ENCODE results near the gene DCK.

DNA sequence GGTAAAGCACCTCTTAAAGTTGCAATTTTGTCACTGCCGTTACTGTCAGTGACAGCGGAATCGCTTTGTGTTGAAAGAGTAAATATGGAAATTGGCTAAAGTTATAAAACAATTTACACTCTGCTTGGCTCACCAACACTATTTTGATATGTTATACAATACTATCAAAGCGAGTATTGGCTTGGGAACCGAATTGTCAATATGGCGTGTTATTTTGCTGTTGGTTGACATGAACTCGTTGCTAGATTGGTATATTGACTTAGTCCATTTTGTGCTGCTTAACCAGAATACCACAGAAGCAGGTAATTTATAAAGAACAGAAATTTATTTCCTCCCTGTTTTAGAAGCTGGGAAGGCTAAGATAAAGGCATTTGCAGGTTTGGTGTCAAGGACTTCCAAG lies 58.6 kb downstream of the DCK start:
- no peak for TF ChIP-seq POLR2A (IDR thresholded peaks at IDR 0.05)
- TF ChIP-seq, protein P1, sequence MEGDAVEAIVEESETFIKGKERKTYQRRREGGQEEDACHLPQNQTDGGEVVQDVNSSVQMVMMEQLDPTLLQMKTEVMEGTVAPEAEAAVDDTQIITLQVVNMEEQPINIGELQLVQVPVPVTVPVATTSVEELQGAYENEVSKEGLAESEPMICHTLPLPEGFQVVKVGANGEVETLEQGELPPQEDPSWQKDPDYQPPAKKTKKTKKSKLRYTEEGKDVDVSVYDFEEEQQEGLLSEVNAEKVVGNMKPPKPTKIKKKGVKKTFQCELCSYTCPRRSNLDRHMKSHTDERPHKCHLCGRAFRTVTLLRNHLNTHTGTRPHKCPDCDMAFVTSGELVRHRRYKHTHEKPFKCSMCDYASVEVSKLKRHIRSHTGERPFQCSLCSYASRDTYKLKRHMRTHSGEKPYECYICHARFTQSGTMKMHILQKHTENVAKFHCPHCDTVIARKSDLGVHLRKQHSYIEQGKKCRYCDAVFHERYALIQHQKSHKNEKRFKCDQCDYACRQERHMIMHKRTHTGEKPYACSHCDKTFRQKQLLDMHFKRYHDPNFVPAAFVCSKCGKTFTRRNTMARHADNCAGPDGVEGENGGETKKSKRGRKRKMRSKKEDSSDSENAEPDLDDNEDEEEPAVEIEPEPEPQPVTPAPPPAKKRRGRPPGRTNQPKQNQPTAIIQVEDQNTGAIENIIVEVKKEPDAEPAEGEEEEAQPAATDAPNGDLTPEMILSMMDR (IDR thresholded peaks at IDR 0.05 in 4 of 5, conservative IDR thresholded peaks at IDR 0.05 in 1 of 5) = no peak
